ENCODE data around the gene CSHL1.

CSHL1 gene
- 0 reads per million in 2 donors for total RNA-seq

DNA sequence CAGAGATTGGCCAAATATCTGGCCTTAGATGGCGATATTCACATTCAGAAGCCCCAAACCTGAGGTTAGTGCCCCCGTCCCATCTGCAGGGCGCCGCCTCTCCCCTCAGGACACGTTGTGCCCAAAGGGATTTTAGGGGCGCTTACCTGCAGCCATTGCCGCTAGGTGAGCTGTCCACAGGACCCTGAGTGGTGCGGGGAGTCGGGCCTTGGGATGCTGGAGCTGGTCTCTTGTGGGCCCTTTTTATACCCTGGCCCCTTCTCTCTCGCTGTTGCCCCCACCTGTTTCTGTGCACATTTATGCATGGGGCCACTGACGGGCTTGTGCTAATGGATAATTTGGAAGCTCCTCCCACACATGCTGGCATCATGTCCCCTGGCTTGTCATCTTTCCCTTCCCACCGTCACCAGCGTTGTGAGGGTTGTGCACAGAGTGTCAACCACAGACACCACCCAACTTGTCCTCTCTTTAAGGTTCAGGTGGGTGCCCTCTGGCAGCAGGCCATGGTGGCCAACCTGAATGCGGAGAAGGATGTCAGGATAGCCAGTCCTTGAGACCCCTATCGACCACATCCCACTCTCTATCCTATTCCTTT lies at the start of gene CSHL1:
TSS of gene CSHL1 (minus strand) at position 218 of the 595 bp plus-strand sequence. CDS start at position 156, 62 bp downstream.
- DNase-seq, result no peak

- DNase-seq, result no peak
Measured at GRCh38 chr17:63960430-63960829, 49.4 kb upstream of the CSHL1 start.

GRCh38 chr17:63960006-63960405 lies 48.9 kb upstream of the CSHL1 start:
- DNase-seq, result no peak

- no peak for DNase-seq
Measured at GRCh38 chr17:63956296-63956920, 45.4 kb upstream of the CSHL1 start.

- DNase-seq, result no peak
Measured at GRCh38 chr17:63955791-63956190, 44.7 kb upstream of the CSHL1 start.

GRCh38 chr17:63955232-63955631 lies 44.2 kb upstream of the CSHL1 start:
- no peak for DNase-seq

DNA sequence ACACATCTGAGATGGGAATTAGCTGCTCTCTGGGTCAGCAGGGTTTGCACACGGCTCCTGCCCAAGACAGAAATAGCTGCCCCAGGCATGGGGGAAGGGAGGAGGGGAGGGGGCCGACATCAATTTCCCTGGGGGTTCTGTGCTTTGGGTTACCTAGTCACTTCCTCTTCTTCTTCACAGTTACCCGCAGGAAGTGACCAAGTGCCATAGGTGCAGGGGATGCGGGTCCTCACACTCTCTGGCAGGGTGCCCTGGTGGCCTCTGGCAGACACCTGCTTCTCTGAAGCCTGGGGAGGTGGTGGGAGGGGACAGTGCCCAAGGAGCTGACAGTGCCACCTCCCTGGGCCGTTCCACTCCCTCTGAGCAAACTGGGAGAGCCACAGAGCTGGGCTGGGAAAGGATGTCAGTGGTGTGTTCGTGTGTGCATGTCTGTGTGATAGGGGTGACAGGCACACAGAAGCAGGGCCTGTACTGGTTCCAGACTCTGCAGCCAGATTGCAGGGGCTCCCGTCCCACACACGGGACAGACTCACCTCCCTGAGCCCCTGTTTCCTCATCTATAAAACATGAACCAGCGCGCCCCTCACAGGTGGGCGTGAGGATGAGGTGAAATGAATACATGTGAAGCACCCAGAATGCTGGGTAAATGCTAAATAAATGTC lies 43.5 kb upstream of the CSHL1 start:
- no peak for DNase-seq

DNA sequence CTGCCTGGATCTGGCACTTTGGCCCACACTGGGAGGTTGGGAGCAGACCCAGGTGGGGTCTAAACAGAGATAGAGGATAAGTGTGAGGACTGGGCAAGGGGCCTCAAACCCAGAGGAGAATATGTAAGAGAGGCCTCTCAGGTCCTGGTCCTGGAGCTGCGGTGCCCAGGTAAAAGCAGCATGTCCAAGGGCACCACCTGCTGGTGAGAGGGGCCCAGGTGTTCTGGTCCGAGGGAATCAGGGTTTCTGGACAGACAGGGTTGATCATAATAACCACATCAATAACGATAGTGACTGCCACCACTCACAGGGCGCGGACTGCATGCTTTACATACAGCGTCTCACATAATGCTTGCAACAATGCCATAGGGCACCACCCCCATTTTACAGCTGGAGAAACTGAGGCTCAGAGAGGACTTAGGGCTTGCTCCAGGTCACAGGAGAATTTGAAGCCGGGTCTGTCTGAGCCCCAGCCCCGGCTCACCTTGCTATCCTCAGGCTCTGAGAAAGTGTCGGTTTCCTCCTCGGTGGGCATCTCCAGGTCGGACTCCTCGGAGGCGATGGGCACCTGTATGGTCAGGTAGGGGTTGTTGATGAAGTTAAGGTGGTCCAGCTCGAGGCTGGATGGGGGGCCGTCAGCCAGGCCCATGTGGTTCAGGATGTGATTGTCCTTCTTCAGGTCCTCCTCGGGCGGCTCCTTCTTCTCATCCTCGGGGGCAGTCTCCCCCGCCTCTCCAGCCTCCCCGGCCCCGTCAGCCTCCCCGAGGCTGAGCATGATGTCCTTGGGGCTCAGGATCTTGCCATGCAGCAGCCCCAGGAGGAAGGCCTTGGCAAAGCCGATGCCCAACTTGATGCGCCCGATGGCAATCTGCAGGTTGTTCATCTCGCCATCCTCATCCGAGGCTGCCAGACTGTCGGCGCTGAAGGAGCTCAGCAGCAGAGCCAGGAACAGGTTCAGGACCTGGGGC lies 40.2 kb upstream of the CSHL1 start:
- DNase-seq, result no peak

GRCh38 chr17:63949576-63950250 lies 38.7 kb upstream of the CSHL1 start:
- no peak for DNase-seq

GRCh38 chr17:63948521-63948920 lies 37.5 kb upstream of the CSHL1 start:
- DNase-seq, result no peak

DNA sequence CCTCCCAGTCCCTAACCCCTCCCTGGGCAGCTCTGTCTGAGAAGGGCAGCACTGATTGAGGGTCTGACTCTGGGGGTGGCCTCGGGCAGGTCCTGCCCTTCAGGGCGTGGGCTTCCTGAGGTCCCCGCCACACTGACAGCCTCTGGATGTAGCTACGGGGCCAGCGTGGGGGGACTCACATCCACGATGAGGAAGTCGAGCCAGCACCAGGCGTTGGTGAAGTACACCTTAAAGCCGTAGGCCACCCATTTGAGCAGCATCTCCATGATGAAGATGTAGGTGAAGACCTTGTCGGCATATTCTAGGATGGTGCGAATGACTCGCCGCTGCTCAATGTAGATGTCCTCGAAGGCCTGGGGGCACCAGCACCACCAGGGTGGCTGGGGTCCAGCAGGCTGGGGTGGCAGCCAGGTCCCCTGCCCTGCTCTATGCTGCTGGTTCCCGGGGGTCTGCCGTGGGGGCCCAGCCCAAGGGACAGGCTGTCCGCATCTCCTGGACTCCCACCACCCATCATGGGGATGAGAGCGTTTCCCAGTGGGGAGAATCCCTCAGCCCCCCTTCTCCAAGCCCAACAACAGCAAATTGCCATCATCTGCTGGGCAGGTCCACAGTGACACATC lies 36.8 kb upstream of the CSHL1 start:
- DNase-seq, result no peak

- no peak for DNase-seq
Measured at GRCh38 chr17:63946440-63947363, 35.6 kb upstream of the CSHL1 start.

DNA sequence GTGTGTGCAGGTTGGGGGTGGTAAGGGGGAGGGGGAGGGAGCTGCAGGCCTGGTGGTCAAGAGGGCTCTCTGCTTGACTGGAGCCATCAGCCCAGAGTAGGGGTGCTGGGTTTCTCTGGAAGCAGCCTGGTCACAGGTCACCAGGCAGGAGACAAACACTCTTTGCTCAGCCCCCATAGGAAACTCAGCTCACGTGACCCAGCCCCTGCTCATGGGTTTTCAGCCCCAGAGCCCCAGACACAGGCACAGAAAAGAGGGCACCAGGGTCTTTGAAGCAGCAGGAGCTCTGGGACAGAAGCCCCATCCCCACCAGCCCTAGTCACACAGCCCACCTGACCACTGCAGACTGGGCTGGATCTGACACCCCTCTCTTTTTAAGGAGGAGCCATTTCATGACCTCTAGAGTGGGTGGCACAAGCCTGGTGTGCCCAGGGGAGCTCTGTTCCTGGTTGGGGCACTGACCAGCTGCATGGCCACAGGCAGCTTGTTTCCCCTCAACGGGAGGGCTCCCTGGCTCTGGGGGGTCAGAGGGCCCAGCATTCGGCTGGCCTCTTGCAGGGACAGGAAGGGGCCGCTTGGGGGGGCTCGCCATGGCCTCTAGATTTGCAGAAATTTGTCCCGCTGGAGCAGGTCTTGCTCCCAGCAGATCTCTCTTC lies 34.9 kb upstream of the CSHL1 start:
- no peak for DNase-seq

DNA sequence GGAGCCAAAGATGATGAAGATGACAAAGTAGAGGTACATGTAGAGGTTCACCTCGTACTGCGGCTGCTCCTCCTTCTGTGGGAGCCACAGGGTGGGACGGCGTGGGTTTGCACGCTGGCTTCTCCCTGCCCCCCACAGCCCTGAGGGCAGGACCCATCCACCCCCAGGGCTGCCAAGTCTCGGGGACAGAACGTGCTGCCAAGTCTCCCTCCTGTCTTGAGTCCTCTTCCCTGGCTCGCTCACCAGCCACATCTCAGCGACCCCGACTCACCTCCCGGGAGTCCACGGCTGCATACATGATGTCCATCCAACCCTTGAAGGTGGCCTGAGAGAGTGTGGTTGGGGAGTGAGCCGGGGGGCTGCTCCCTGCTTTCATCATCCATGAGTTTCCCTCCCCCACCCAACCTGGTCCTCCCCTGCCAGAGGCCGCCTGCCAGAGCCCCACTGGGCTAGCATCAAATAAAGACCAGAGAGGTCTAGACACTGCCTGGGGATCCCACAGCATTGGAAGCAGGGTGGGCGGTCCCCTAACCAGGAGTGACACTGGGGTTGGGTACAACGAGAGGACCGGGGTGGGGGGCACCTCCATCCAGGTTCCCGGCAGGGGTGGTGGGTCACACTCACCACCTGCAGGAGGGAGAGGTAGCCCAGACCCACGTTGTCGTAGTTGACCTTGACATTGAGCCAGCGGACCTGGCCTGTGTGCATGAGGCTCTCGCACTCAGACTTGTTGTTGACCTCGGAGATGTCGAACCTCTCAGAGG lies 33.9 kb upstream of the CSHL1 start:
- DNase-seq, result no peak

DNA sequence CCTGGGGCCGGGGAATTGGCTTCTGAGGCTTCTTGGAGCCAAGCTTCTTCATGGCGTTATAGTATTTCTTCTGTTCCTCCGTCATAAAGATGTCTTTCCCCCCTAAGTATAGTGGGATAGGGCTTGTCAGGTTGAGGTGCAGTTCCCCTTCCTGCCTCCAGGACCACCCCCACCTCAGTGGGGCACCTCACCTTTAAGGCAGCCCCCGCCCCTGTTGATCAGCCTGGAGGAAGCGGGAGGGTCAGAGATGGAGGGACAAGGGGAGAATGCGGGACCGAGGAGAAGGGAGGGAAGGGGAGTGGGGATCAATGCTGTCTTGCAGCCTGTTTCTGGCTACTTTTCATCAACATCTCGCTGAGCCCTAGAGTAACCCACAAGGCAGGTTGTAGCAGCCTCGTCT lies 32.7 kb upstream of the CSHL1 start:
- DNase-seq, result no peak

DNA sequence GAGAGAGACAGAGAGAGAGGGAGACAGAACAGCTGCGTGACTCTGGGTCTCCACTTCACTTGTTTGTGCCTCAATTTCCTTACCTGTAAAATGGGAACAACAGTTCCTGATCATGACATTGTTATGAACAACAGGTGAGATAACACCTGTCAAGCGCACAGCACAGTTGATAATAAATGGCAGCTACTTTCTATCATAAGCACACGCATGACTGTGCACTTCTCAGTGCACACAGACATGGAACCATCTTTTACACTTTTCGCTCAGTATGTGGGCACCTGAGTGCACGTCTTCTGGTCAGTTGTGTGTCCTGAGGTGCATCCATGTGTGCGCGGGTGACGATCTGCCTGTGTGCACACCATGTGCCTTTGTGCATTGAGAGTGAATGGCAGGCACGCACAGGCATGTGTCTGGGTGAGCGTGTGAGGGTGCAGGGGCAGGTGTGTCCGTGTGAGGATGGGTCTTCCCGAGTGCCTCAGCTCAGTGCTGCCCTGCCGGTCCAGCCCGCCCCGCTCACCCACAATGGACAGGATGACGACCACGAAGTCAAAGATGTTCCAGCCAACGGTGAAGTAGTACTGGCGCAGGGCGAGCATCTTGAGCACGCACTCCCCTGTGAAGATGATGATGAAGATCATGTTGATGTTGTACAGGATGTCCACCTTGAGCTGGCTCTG lies 31.4 kb upstream of the CSHL1 start:
- no peak for DNase-seq

GRCh38 chr17:63941751-63942150 lies 30.7 kb upstream of the CSHL1 start:
- no peak for DNase-seq

DNA sequence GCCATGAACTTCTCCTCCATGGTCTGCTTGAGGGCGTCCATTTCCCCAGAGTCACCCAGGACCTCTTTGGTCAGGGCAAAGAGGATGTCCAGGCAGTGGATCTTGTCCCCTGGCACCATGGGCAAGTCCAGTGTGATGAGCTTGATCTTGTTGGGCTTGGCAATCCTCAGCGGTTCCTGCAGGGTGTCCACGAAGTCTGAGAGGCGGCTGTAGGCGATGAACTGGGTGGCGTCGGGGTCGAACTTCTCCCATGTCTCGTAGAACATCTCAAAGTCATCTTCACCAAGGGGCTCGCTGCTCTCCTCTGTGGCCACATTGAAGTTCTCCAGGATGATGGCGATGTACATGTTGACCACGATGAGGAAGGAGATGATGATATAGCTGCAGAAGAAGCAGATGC lies 30.1 kb upstream of the CSHL1 start:
- no peak for DNase-seq

DNA sequence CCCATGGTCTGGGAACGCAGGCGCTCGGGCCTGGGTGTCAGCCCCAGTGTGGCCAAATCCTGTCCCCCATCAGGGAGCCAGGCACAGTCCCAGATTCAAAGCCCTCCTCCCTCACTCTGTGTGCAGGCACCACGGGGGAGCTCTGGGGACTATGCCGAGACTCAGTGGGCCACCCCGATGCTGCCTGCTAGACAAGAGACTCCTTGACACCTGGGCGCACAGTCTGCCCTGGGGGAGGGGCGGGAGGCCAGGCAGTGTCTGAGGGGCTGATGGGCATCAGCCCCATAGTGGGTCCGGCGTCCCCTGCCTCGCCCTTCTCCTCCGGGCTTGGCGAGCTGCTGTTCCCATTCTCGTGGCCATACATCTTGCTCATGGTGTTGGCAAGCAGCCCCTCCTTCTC lies 29.5 kb upstream of the CSHL1 start:
- DNase-seq, result no peak

Data from activated gamma-delta T cell (primary cell).